Right lobe of liver (tissue), 4 donors: ENCODE results near the gene TNS1.

ENCODE experiments used
- CTCF ChIP-seq, 4 donors: fragments of 200-600 bp in 3 of 4; fragments of 450-650 bp in 1 of 4; IDR thresholded peaks; one replicate each; pipeline versions ENCODE4 v1.5.1 to v1.8.0; 2016 to 2022; ENCODE audit warnings: antibody characterized with exemption in 4 of 4, mild to moderate bottlenecking in 2 of 4
- POLR2A ChIP-seq: fragments of 450-650 bp; IDR thresholded peaks from one replicate; pipeline ENCODE4 v1.6.1; 2017; ENCODE audit warnings: antibody characterized with exemption, mild to moderate bottlenecking
- donor health status: DM: no; HTN: no; CAD: no.
- donor health status: DM: no; HTN: no; CAD: no.
- donor health status: DM: no; HTN: yes; CAD: no.

- no peak for TF ChIP-seq POLR2A
- no peak for TF ChIP-seq CTCF (IDR thresholded peaks at IDR 0.05)
Observed at GRCh38 chr2:217847552-217848350, 155.0 kb downstream of the TNS1 start.
